ENCODE measurements around the gene FGF18. TPM values are rescaled to one million over a fixed set of nuclear protein-coding genes. Genes with fewer than 3 reads are reported as not detected.

Gene FGF18
- polyA plus RNA-seq, 1 experiment, result 0.27 TPM

- CTCF ChIA-PET, result interaction anchor here (0.6 to 2.4 kb wide), 13 partner anchors 11 to 427 kb away, joined by 3 to 17 read pairs (median 4); partner anchors contain the start of gene FGF18
- Histone ChIP-seq H3K4me3 (ENCODE audit: low read depth, low read length) (no peak overlapping the region), H3K27ac (ENCODE audit: low read depth, low read length) (no peak overlapping the region), H3K9me3 (ENCODE audit: control insufficient read depth, insufficient read depth, low read length) (no peaks in the 10 kb centered on the region), H3K27me3 (ENCODE audit: control insufficient read depth, insufficient read depth, low read length) (peaks cover 21% of the 10 kb centered on the region)
- peak; percentile 70 for TF ChIP-seq CTCF (IDR thresholded peaks at IDR 0.05; ENCODE audit: low read depth, low read length)
- DNase-seq (ENCODE audit: low read depth, low spot score), result no peak
- POLR2A ChIA-PET, result interaction anchor here (1.5 kb wide), 1 partner anchor 37 kb away, joined by 3 read pairs; no protein-coding TSS in a partner anchor
Measured at GRCh38 chr5:171484460-171484899, 65.0 kb downstream of the FGF18 start.

DNA sequence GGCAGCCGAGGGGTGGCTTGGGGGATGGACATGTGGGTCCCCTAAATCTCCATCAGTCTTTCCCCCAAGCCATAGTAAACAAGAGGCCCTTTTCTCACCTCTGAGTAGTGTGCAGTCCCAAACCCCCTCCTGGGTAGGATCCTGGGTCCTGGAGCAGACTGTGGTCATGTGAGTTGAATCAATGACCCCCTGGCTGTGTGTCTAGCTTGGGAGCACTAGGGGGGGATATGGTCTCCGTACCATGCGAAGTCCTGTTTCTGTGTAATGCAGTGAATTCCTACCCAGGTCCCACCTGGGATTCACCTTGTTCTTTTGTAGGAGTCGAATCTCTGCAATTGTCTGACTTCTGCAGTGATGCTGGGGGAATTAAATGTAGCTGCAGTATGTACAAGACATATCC, 66.2 kb downstream of the FGF18 start:
- Histone ChIP-seq H3K9me3 (ENCODE audit: control insufficient read depth, insufficient read depth, low read length) (no peaks in the 10 kb centered on the region), H3K4me3 (ENCODE audit: low read depth, low read length) (no peak overlapping the region), H3K27ac (ENCODE audit: low read depth, low read length) (no peak overlapping the region), H3K27me3 (ENCODE audit: control insufficient read depth, insufficient read depth, low read length) (peaks cover 21% of the 10 kb centered on the region)
- DNase-seq (ENCODE audit: low read depth, low spot score), result no peak
- POLR2A ChIA-PET, result no interaction called here
- CTCF ChIA-PET, result interaction anchor here (0.9 to 2.4 kb wide), 4 partner anchors 13 to 36 kb away, joined by 3 to 17 read pairs (median 4); no protein-coding TSS in a partner anchor
- TF ChIP-seq CTCF (IDR thresholded peaks at IDR 0.05; ENCODE audit: low read depth, low read length), result no peak

DNA sequence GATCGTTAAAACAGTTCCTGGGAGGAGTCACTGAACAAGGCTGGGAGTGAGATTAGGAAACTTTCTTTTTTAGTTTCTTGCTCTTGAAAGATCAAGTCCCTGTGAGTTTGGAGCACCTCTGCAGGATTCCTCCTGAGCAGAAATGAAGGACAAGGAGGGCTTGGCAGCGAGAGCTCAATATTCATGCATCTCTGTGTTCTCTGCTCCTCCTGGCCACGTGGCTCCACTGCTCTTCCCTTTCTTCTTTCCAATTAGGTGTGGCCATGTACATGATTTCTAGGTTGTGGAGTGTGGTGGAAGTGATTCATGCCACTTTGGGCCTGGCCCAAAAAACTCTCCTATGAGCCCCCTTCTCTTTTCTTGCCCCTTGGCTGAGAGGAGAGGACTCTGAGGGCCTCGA, 67.2 kb downstream of the FGF18 start:
- ChIA-PET CTCF (interaction anchor here (0.9 kb wide), 1 partner anchor 35 kb away, joined by 3 read pairs; no protein-coding TSS in a partner anchor), POLR2A (no interaction called here)
- Histone ChIP-seq H3K4me3 (ENCODE audit: low read depth, low read length) (no peak overlapping the region), H3K27me3 (ENCODE audit: control insufficient read depth, insufficient read depth, low read length) (peaks cover 21% of the 10 kb centered on the region), H3K9me3 (ENCODE audit: control insufficient read depth, insufficient read depth, low read length) (no peaks in the 10 kb centered on the region), H3K27ac (ENCODE audit: low read depth, low read length) (no peak overlapping the region)
- no peak for DNase-seq (ENCODE audit: low read depth, low spot score)
- no peak for TF ChIP-seq CTCF (IDR thresholded peaks at IDR 0.05; ENCODE audit: low read depth, low read length)

GRCh38 chr5:171488876-171489275, 69.4 kb downstream of the FGF18 start:
- Histone ChIP-seq H3K27me3 (ENCODE audit: control insufficient read depth, insufficient read depth, low read length) (peaks cover 21% of the 10 kb centered on the region), H3K27ac (ENCODE audit: low read depth, low read length) (no peak overlapping the region), H3K4me3 (ENCODE audit: low read depth, low read length) (no peak overlapping the region), H3K9me3 (ENCODE audit: control insufficient read depth, insufficient read depth, low read length) (peaks cover 3% of the 10 kb centered on the region; the same call in 1 of the 2 replicates)
- ChIA-PET CTCF (no interaction called here), POLR2A (no interaction called here)
- no peak for TF ChIP-seq CTCF (IDR thresholded peaks at IDR 0.05; ENCODE audit: low read depth, low read length)
- DNase-seq (ENCODE audit: low read depth, low spot score), result no peak

DNA sequence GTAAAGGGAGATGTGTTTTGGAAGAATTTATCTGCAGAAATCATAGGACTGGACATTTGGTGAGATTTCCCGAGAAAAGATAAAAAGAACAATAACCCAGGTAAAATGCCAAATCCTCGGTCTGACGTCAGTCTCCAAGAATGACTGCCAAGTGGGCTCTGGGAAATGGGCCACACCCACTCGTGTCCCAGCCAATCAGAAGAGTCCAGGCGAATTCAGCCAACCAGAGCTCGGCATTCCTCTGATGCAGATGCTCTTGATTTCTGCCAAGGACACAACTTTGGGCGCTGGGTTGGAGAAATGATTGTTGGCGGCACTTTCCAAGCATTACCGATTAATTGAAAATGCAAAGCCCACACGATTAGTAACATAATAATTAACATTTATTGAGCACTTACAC, 73.3 kb downstream of the FGF18 start:
- POLR2A ChIA-PET, result no interaction called here
- CTCF ChIA-PET, result no interaction called here
- Histone ChIP-seq H3K27me3 (ENCODE audit: control insufficient read depth, insufficient read depth, low read length) (peaks cover 9% of the 10 kb centered on the region), H3K4me3 (ENCODE audit: low read depth, low read length) (no peak overlapping the region), H3K9me3 (ENCODE audit: control insufficient read depth, insufficient read depth, low read length) (peaks cover 3% of the 10 kb centered on the region; the same call in 1 of the 2 replicates), H3K27ac (ENCODE audit: low read depth, low read length) (no peak overlapping the region)
- TF ChIP-seq CTCF (IDR thresholded peaks at IDR 0.05; ENCODE audit: low read depth, low read length), result no peak
- DNase-seq (ENCODE audit: low read depth, low spot score), result no peak

Measured in AG04450 (cell line).